H1 (cell line): ENCODE data around the gene CFAP107. TPM values are rescaled to one million over a fixed set of nuclear protein-coding genes. Genes with fewer than 3 reads are reported as not detected.

Source experiments
- CTCF ChIA-PET: fragments of 300-600 bp; sonication (Branson Sonifier 250); formaldehyde crosslinking; loops from one replicate; lab custom pipeline; 2021; ENCODE audit not compliant: partially characterized antibody; lab: Charles Lee
- POLR2A ChIA-PET: fragments of 300-600 bp; sonication (Branson Sonifier 250); formaldehyde crosslinking; loops from one replicate; lab custom pipeline; 2021; ENCODE audit warnings: inconsistent platforms; ENCODE audit not compliant: partially characterized antibody; lab: Charles Lee
- DNase-seq, 2 experiments: peaks; one replicate each; pipeline versions ENCODE4 v3.0.0 to v3.0.0-alpha.2; 2010 to 2022; ENCODE audit warnings: low spot score in 2 of 2, low read depth in 1 of 2, mixed read lengths in 1 of 2
- FAIRE-seq: peaks from 2 replicates; lab custom pipeline; 2011; peaks lifted over from hg19 to GRCh38; lab: Jason Lieb, UNC
- H2AFZ ChIP-seq: 2 replicates; pipeline ENCODE4 v1.8.1; 2012; ENCODE audit warnings: low read length, inconsistent platforms
- H2AK5ac ChIP-seq: 2 replicates; pipeline ENCODE4 v1.6.1; 2013; ENCODE audit warnings: low read depth, low read length
- H2BK120ac ChIP-seq: replicated peaks from 2 replicates; pipeline ENCODE3; 2013; ENCODE audit warnings: low read depth, low read length, inconsistent platforms
- H2BK12ac ChIP-seq: 2 replicates; pipeline ENCODE4 v1.6.1; 2013; ENCODE audit warnings: low read depth, low read length
- H2BK15ac ChIP-seq: 2 replicates; pipeline ENCODE4 v1.6.1; 2013; ENCODE audit warnings: low read length
- H2BK20ac ChIP-seq: 2 replicates; pipeline ENCODE4 v1.6.1; 2013; ENCODE audit warnings: low read length
- H2BK5ac ChIP-seq: 2 replicates; pipeline ENCODE4 v1.6.1; 2013; ENCODE audit warnings: low read depth, low read length
- H3K14ac ChIP-seq: 2 replicates; pipeline ENCODE4 v1.6.1; 2013; ENCODE audit warnings: inconsistent platforms; ENCODE audit not compliant: insufficient read length
- H3K18ac ChIP-seq: 2 replicates; pipeline ENCODE4 v1.6.1; 2013; ENCODE audit warnings: low read length; ENCODE audit errors: extremely low read depth
- H3K23ac ChIP-seq: 2 replicates; pipeline ENCODE4 v1.6.1; 2013; ENCODE audit warnings: inconsistent platforms; ENCODE audit not compliant: insufficient read length
- H3K23me2 ChIP-seq: 2 replicates; pipeline ENCODE4 v1.6.1; 2013; ENCODE audit warnings: low read depth, low read length
- H3K27ac ChIP-seq: 2 replicates; pipeline ENCODE4 v1.6.1; 2011; ENCODE audit warnings: low read depth, low read length, inconsistent platforms
- H3K27me3 ChIP-seq, 4 experiments: replicated peaks in 1 of 4; 1 replicate in 1 of 4; 2 replicates in 3 of 4; pipeline versions ENCODE4 v1.6.1 to v1.8.1; 2011 to 2013; ENCODE audit warnings: low read length in 3 of 4, mild to moderate bottlenecking in 3 of 4, inconsistent platforms in 2 of 4, mixed read lengths in 2 of 4, moderate library complexity in 1 of 4; ENCODE audit not compliant: control insufficient read depth in 3 of 4, insufficient read depth in 3 of 4; ENCODE audit errors: extremely low read depth in 1 of 4
- H3K36me3 ChIP-seq, 4 experiments: 2 replicates each; pipeline versions ENCODE4 v1.6.1 to v1.8.1; 2011 to 2013; ENCODE audit warnings: mild to moderate bottlenecking in 4 of 4, low read length in 3 of 4, moderate library complexity in 2 of 4, control low read depth in 1 of 4, inconsistent platforms in 1 of 4; ENCODE audit not compliant: insufficient read depth in 4 of 4, control insufficient read depth in 2 of 4
- H3K4ac ChIP-seq: replicated peaks from 2 replicates; pipeline ENCODE3; 2013; ENCODE audit warnings: low read length, low read depth, mixed read lengths, inconsistent platforms; ENCODE audit not compliant: insufficient read length
- H3K4me1 ChIP-seq, 4 experiments: replicated peaks in 1 of 4; 1 replicate in 1 of 4; 2 replicates in 3 of 4; pipeline versions ENCODE4 v1.6.1 to v1.8.1; 2011 to 2013; ENCODE audit warnings: low read length in 3 of 4, inconsistent platforms in 2 of 4, mixed read lengths in 1 of 4; ENCODE audit not compliant: insufficient read depth in 4 of 4, control insufficient read depth in 3 of 4
- H3K4me2 ChIP-seq, 2 experiments: 2 replicates each; pipeline versions ENCODE4 v1.6.1 to v1.8.1; 2011 to 2013; ENCODE audit warnings: low read depth in 2 of 2, low read length in 2 of 2, control low read depth in 1 of 2, inconsistent platforms in 1 of 2, mild to moderate bottlenecking in 1 of 2; ENCODE audit not compliant: insufficient read depth in 1 of 2
- H3K4me3 ChIP-seq, 4 experiments: fragments of 200-600, 300-600 bp in 1 of 4; sonication (generic), shearing (Covaris generic), sonication (Bioruptor Twin) in 1 of 4; 2 replicates each; pipeline versions ENCODE4 v1.5.1 to v1.8.1; 2011 to 2016; ENCODE audit warnings: low read length in 4 of 4, low read depth in 3 of 4, control low read depth in 2 of 4, inconsistent platforms in 2 of 4, mild to moderate bottlenecking in 2 of 4, mixed read lengths in 1 of 4, moderate library complexity in 1 of 4; ENCODE audit not compliant: insufficient read depth in 2 of 4; ENCODE audit errors: extremely low read depth in 1 of 4
- H3K56ac ChIP-seq: replicated peaks from 2 replicates; pipeline ENCODE3; 2013; ENCODE audit warnings: low read depth, mild to moderate bottlenecking, mixed read lengths, low read length, inconsistent platforms; ENCODE audit not compliant: insufficient read length
- H3K79me1 ChIP-seq: 2 replicates; pipeline ENCODE4 v1.6.1; 2013; ENCODE audit warnings: low read depth, low read length, control low read depth
- H3K79me2 ChIP-seq, 2 experiments: 2 replicates each; pipeline versions ENCODE4 v1.6.1 to v1.8.1; 2012 to 2013; ENCODE audit warnings: low read length in 2 of 2, mild to moderate bottlenecking in 2 of 2, inconsistent platforms in 1 of 2; ENCODE audit not compliant: insufficient read depth in 2 of 2, control insufficient read depth in 1 of 2
- H3K9ac ChIP-seq, 4 experiments: replicated peaks in 1 of 4; 1 replicate in 1 of 4; 2 replicates in 3 of 4; pipeline versions ENCODE4 v1.6.1 to v1.8.1; 2011 to 2013; ENCODE audit warnings: low read depth in 3 of 4, low read length in 3 of 4, control low read depth in 2 of 4, mild to moderate bottlenecking in 2 of 4, moderate library complexity in 2 of 4, inconsistent platforms in 1 of 4; ENCODE audit errors: extremely low read depth in 1 of 4
- H3K9me3 ChIP-seq, 2 experiments: 2 replicates each; pipeline versions ENCODE4 v1.6.1 to v1.8.1; 2012 to 2013; ENCODE audit warnings: mild to moderate bottlenecking in 2 of 2, moderate library complexity in 2 of 2, control low read depth in 1 of 2, inconsistent platforms in 1 of 2, low read depth in 1 of 2, low read length in 1 of 2, mixed read lengths in 1 of 2; ENCODE audit not compliant: insufficient read depth in 2 of 2
- H4K20me1 ChIP-seq, 2 experiments: replicated peaks in 1 of 2; 2 replicates each; pipeline versions ENCODE3 to v1.8.1; 2011 to 2013; ENCODE audit warnings: inconsistent platforms in 2 of 2, low read length in 2 of 2, mild to moderate bottlenecking in 1 of 2; ENCODE audit not compliant: insufficient read depth in 2 of 2, control insufficient read depth in 1 of 2
- H4K5ac ChIP-seq: 2 replicates; pipeline ENCODE4 v1.6.1; 2013; ENCODE audit warnings: low read length, low read depth, mixed read lengths, inconsistent platforms; ENCODE audit not compliant: insufficient read length
- H4K8ac ChIP-seq: 2 replicates; pipeline ENCODE4 v1.8.0; 2013; ENCODE audit warnings: mild to moderate bottlenecking, moderate library complexity, low read length, inconsistent platforms; ENCODE audit not compliant: insufficient read depth; ENCODE audit errors: extremely low read depth
- H4K91ac ChIP-seq: replicated peaks from 2 replicates; pipeline ENCODE3; 2013; ENCODE audit warnings: low read length, mixed read lengths, inconsistent platforms; ENCODE audit not compliant: insufficient read length
- BRCA1 ChIP-seq: IDR thresholded peaks from 2 replicates; pipeline ENCODE4 v1.6.1; 2012; ENCODE audit warnings: low read depth, low read length, improper control_type of control experiment
- CREB1 ChIP-seq: IDR thresholded peaks from 2 replicates; pipeline ENCODE4 v1.6.1; 2012; ENCODE audit warnings: inconsistent platforms
- EGR1 ChIP-seq: IDR thresholded peaks from 2 replicates; pipeline ENCODE4 v1.6.1; 2011; ENCODE audit warnings: low read depth, low read length, borderline replicate concordance
- HDAC6 ChIP-seq: IDR thresholded peaks from one replicate; pipeline ENCODE4 v1.7.1; 2012; ENCODE audit warnings: low read depth, mild to moderate bottlenecking, inconsistent platforms, low read length, moderate library complexity
- KDM1A ChIP-seq: fragments of 200-600, 300-600 bp; sonication (generic); IDR thresholded peaks from 2 replicates; pipeline ENCODE4 v1.7.1; 2016; ENCODE audit warnings: mild to moderate bottlenecking, low read length, borderline replicate concordance
- KDM5A ChIP-seq: fragments of 200-600 bp; IDR thresholded peaks from 2 replicates; pipeline ENCODE4 v1.7.1; 2012; ENCODE audit warnings: mild to moderate bottlenecking, low read length, inconsistent platforms, mixed read lengths
- SAP30 ChIP-seq: fragments of 300-600 bp; sonication (generic); IDR thresholded peaks from 2 replicates; pipeline ENCODE4 v1.7.1; 2012; ENCODE audit warnings: low read length, moderate library complexity, mild to moderate bottlenecking, inconsistent platforms; ENCODE audit not compliant: insufficient read depth, insufficient replicate concordance
- SIRT6 ChIP-seq: IDR thresholded peaks from one replicate; pipeline ENCODE4 v1.7.1; 2012; ENCODE audit warnings: low read length, inconsistent platforms
- TBP ChIP-seq: IDR thresholded peaks from 2 replicates; pipeline ENCODE4 v1.6.1; 2011; ENCODE audit warnings: low read depth, low read length, improper control_type of control experiment
- WGBS, 2 experiments: shearing (Covaris generic) in 1 of 2; methylation state at CpG; one replicate each; pipeline versions ENCODE4 v1.1.6 to v1.1.7; 2013 to 2015; ENCODE audit warnings: low lambda C conversion rate in 2 of 2, mixed read lengths in 2 of 2, inconsistent platforms in 1 of 2, low coverage in 1 of 2, missing lambda C conversion rate in 1 of 2; ENCODE audit not compliant: insufficient replicate concordance in 2 of 2, insufficient coverage in 1 of 2, insufficient read length in 1 of 2; ENCODE audit errors: extremely low coverage in 1 of 2, missing lambda C conversion rate in 1 of 2; 5-methylcytosine and 5-hydroxymethylcytosine counted together
- polyA plus RNA-seq, 7 experiments: library from polyadenylated mRNA; depleted of rRNA in 3 of 7; stranded (reverse) in 5 of 7; unstranded in 2 of 7; fragments of >200 nt in 5 of 7; fragments of 200-250 nt in 2 of 7; gene quantifications; 1 replicate in 5 of 7; 2 replicates in 1 of 7; 4 replicates in 1 of 7; pipeline versions ENCODE4 v1.2.1 to v1.2.3, GENCODE V29; 2011 to 2013; ENCODE audit warnings: missing spikeins in 2 of 7, mixed read lengths in 2 of 7
- total RNA-seq: library from RNA; stranded (reverse); fragmentation: NEBNext Ultra II Directional; extraction: Animal tissue kit (Norgen Biotek cat#: 25700); gene quantifications from 2 replicates; pipeline ENCODE4 v1.2.1, GENCODE V29; 2021
- TF ChIP-seq, protein P1 (sequence below): IDR thresholded peaks from 2 replicates; pipeline ENCODE4 v1.6.1; 2012; ENCODE audit warnings: inconsistent platforms

The CFAP107 gene
- total and polyA plus RNA-seq, 2 of the 8 experiments (the other 6 are each of a cell fraction or from before 2014, with no cell fraction given): 0.23 TPM; not detected in 1

DNA sequence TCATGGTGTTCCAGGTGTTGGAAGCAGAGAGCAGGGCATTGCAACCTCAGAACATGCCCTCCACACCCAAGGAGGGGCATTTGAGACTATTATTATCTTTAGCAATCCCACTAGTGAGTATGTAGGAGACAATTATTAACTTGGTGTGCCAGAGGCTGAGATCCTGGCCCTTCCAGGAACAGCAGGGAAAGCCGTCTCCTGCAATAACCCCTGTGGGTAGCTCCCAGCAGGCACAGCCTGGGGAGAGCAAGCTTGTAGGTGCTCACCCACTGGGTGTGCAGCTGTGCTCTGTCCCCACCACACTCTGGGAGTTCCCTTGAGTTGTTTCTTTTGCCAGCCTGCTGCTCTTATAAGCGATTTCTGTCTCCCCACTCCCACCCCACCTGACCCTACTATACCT is 10.3 kb downstream of the CFAP107 start:
- Histone ChIP-seq H3K4me2 (no peak overlapping the region), H4K20me1 (no peaks in the 10 kb centered on the region), H3K79me1 (no peaks in the 10 kb centered on the region), H4K91ac (no peak overlapping the region), H2AFZ (no peak overlapping the region), H2BK5ac (no peak overlapping the region), H2BK12ac (no peak overlapping the region), H4K8ac (no peak overlapping the region), H3K18ac (no peak overlapping the region), H3K27ac (no peak overlapping the region), H2BK20ac (no peak overlapping the region), H3K9me3 (no peaks in the 10 kb centered on the region), H3K4ac (no peak overlapping the region), H2BK15ac (no peak overlapping the region), H2AK5ac (no peak overlapping the region), H3K27me3 (no peaks in the 10 kb centered on the region), H3K23ac (no peak overlapping the region), H3K36me3 (no peaks in the 10 kb centered on the region), H4K5ac (no peak overlapping the region), H3K9ac (no peak overlapping the region), H3K56ac (no peak overlapping the region), H2BK120ac (no peak overlapping the region), H3K4me1 (0 out of 7 replicates have a peak, but pooled peaks cover 0 to 3% (median 0%) of the 10 kb centered on the region in 4 experiments), H3K23me2 (no peaks in the 10 kb centered on the region), H3K4me3 (no peak overlapping the region), H3K14ac (no peak overlapping the region), H3K79me2 (no peaks in the 10 kb centered on the region)
- WGBS, 2 experiments: 100% methylated on average over 2 of the region's 2 CpGs; no CpG with 5 or more reads in 1 of the 2 experiments
- ChIA-PET POLR2A (no interaction called here), CTCF (interaction anchor here (0.9 to 1.0 kb wide), 4 partner anchors 8 to 129 kb away, joined by 3 to 4 read pairs (median 4); no protein-coding TSS in a partner anchor)
- DNase-seq: no peak
- no peak for FAIRE-seq
- TF ChIP-seq EGR1 (no peak), HDAC6 (no peak), KDM1A (no peak), SIRT6 (no peak), TBP (no peak), KDM5A (no peak), SAP30 (no peak), CREB1 (no peak), BRCA1 (no peak)
- TF ChIP-seq, protein P1, sequence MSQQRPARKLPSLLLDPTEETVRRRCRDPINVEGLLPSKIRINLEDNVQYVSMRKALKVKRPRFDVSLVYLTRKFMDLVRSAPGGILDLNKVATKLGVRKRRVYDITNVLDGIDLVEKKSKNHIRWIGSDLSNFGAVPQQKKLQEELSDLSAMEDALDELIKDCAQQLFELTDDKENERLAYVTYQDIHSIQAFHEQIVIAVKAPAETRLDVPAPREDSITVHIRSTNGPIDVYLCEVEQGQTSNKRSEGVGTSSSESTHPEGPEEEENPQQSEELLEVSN: no peak
